Kidney (tissue), 14 donors: ENCODE results near the gene TMEM97. TPM values are rescaled to one million over a fixed set of nuclear protein-coding genes. Genes with fewer than 3 reads are reported as not detected.

Source experiments
- DNase-seq, 5 donors: peaks; one replicate each; pipeline ENCODE4 v3.0.0-alpha.2; 2013 to 2020
- FAIRE-seq: peaks from 2 replicates; lab custom pipeline; 2012; peaks lifted over from hg19 to GRCh38; lab: Jason Lieb, UNC
- H3K27ac ChIP-seq, 2 donors: one replicate each; pipeline ENCODE4 v1.7.0; 2013; ENCODE audit warnings: low read depth in 2 of 2, low read length in 2 of 2, inconsistent platforms in 1 of 2
- H3K27me3 ChIP-seq: one replicate; pipeline ENCODE4 v1.7.1; 2013; ENCODE audit warnings: low read length, inconsistent platforms; ENCODE audit not compliant: control insufficient read depth, insufficient read depth
- H3K36me3 ChIP-seq, 3 donors: one replicate each; pipeline versions ENCODE4 v1.7.0 to v1.7.1; 2013; ENCODE audit warnings: low read length in 3 of 3, control low read depth in 1 of 3, inconsistent platforms in 1 of 3; ENCODE audit not compliant: insufficient read depth in 3 of 3, control insufficient read depth in 2 of 3
- H3K4me1 ChIP-seq, 3 donors: one replicate each; pipeline versions ENCODE4 v1.7.0 to v1.7.1; 2013; ENCODE audit warnings: low read length in 3 of 3, inconsistent platforms in 1 of 3, low read depth in 1 of 3; ENCODE audit not compliant: control insufficient read depth in 2 of 3, insufficient read depth in 2 of 3
- H3K4me3 ChIP-seq, 3 donors: one replicate each; pipeline versions ENCODE4 v1.7.0 to v1.8.1; 2013; ENCODE audit warnings: low read length in 3 of 3, control low read depth in 1 of 3, inconsistent platforms in 1 of 3
- H3K9ac ChIP-seq, 3 donors: one replicate each; pipeline versions ENCODE4 v1.7.0 to v1.7.1; 2013; ENCODE audit warnings: low read length in 3 of 3, control low read depth in 1 of 3, inconsistent platforms in 1 of 3
- H3K9me3 ChIP-seq, 3 donors: one replicate each; pipeline versions ENCODE4 v1.7.0 to v1.7.1; 2013; ENCODE audit warnings: low read length in 3 of 3, control low read depth in 1 of 3, inconsistent platforms in 1 of 3; ENCODE audit not compliant: control insufficient read depth in 2 of 3, insufficient read depth in 1 of 3
- CTCF ChIP-seq: IDR thresholded peaks from 3 replicates; pipeline ENCODE4 v1.5.1; 2012; ENCODE audit warnings: mild to moderate bottlenecking, moderate library complexity, borderline replicate concordance; ENCODE audit not compliant: insufficient read depth; ENCODE audit errors: extremely low read depth
- intact Hi-C: fragments of 100-400 bp; cut with DNase I; formaldehyde crosslinking; loops from one replicate; pipeline ENCODE4 v1.11.1; 2022
- polyA plus RNA-seq: library from polyadenylated mRNA; stranded (reverse); fragments of 350-450 nt; fragmentation: Illumina TruSeq; extraction: RNeasy Lipid Tissue Mini Kit (QIAGEN cat#74804); gene quantifications from one replicate; pipeline ENCODE4 v1.2.3, GENCODE V29; 2014; ENCODE audit warnings: low read depth, low replicate concordance; ENCODE audit not compliant: insufficient read depth
- total RNA-seq: library from RNA; stranded (reverse); fragmentation: NEBNext Ultra II Directional; extraction: Animal tissue kit (Norgen Biotek cat#: 25700); gene quantifications from one replicate; pipeline ENCODE4 v1.2.1, GENCODE V29; 2021
- donor health status: control.
- donor health status: control.
- donor health status: control.
- donor health status: control.
- donor health status: control.
- donor health status: DM: yes; HTN: yes; CAD: no.
- donor health status: Normal renal cell carcinoma (clear cell type).

TMEM97 gene
- total and polyA plus RNA-seq, 2 donors from 2014 or later: 10.2 to 11.6 TPM

- FAIRE-seq: no peak
- intact Hi-C loops: no loop called here
These were observed 12.0 kb upstream of the TMEM97 start for GRCh38 chr17:28306954-28307401.

GRCh38 chr17:28313841-28314240 lies 5.2 kb upstream of the TMEM97 start:
- no peak overlapping the region for H3K27ac ChIP-seq
- no peaks in the 10 kb centered on the region for H3K27me3 ChIP-seq
- DNase-seq (no peak), FAIRE-seq (no peak)
- H3K4me3 ChIP-seq: no peak overlapping the region
- no peak for TF ChIP-seq CTCF
- H3K4me1 ChIP-seq: peaks cover 0 to 7% (median 0%) of the 10 kb centered on the region in 3 donors
- no peaks in the 10 kb centered on the region for H3K9me3 ChIP-seq
- no peak overlapping the region for H3K9ac ChIP-seq
- intact Hi-C loops: no loop called here
- no peaks in the 10 kb centered on the region for H3K36me3 ChIP-seq

More at GRCh38 chr17:28306954-28307401, 12.0 kb upstream of the TMEM97 start:
- Histone ChIP-seq H3K27ac (no peak overlapping the region), H3K36me3 (no peaks in the 10 kb centered on the region), H3K4me1 (no peaks in the 10 kb centered on the region), H3K9ac (no peak overlapping the region), H3K4me3 (no peak overlapping the region), H3K9me3 (no peaks in the 10 kb centered on the region), H3K27me3 (peaks cover 9% of the 10 kb centered on the region)
- DNase-seq: peak in 2 of 5 donors; percentile 14 to 19
- no peak for TF ChIP-seq CTCF

- DNase-seq (peak in 1 of 5 donors; percentile 22), FAIRE-seq (no peak)
- TF ChIP-seq CTCF: no peak
- intact Hi-C loops: no loop called here
- Histone ChIP-seq H3K4me3 (no peak overlapping the region), H3K4me1 (peaks cover 0 to 12% (median 3%) of the 10 kb centered on the region in 3 donors), H3K9me3 (no peaks in the 10 kb centered on the region), H3K36me3 (no peaks in the 10 kb centered on the region), H3K27me3 (no peaks in the 10 kb centered on the region), H3K27ac (no peak overlapping the region), H3K9ac (no peak overlapping the region)
These were observed 2.9 kb upstream of the TMEM97 start for GRCh38 chr17:28315846-28316705.
